SK-N-SH (cell line): ENCODE results near the gene DCAF17. TPM values are rescaled to one million over a fixed set of nuclear protein-coding genes. Genes with fewer than 3 reads are reported as not detected.

Source experiments
- CTCF ChIA-PET: fragments of 300-600, 350-600 bp; formaldehyde crosslinking; extraction: SDS; loops from one replicate; lab custom pipeline; 2021; lab: Yijun Ruan, JAX
- POLR2A ChIA-PET: fragments of 350-600 bp; sonication (Branson Sonifier 250); formaldehyde crosslinking; extraction: SDS; loops from one replicate; lab custom pipeline; 2020; ENCODE audit warnings: antibody characterized with exemption, inconsistent platforms; lab: Yijun Ruan, JAX
- DNase-seq: peaks from one replicate; pipeline ENCODE4 v3.0.0; 2012
- H2AFZ ChIP-seq: fragments of 200-600 bp; sonication (generic); 2 replicates; pipeline ENCODE4 v1.8.1; 2016; ENCODE audit warnings: antibody characterized with exemption, mild to moderate bottlenecking, low read depth
- H3F3A ChIP-seq: fragments of 200-600 bp; sonication (generic); replicated peaks from 2 replicates; pipeline ENCODE3; 2016; ENCODE audit warnings: antibody characterized with exemption, mild to moderate bottlenecking; ENCODE audit not compliant: insufficient read depth
- H3K27ac ChIP-seq, 2 experiments: fragments of 200-500 bp in 1 of 2; fragments of 200-600 bp in 1 of 2; sonication (Bioruptor generic) in 1 of 2; sonication (generic), shearing (Covaris generic) in 1 of 2; 2 replicates each; pipeline versions ENCODE4 v1.5.1 to v1.6.1; 2014 to 2016; ENCODE audit warnings: low read depth in 2 of 2, inconsistent platforms in 1 of 2, low read length in 1 of 2, mild to moderate bottlenecking in 1 of 2, mixed read lengths in 1 of 2
- H3K27me3 ChIP-seq: fragments of 200-600 bp; sonication (generic), shearing (Covaris generic); 2 replicates; pipeline ENCODE4 v1.6.1; 2016; ENCODE audit warnings: mixed run types; ENCODE audit not compliant: insufficient read depth
- H3K36me3 ChIP-seq, 2 experiments: fragments of 200-500 bp in 1 of 2; fragments of 200-600 bp in 1 of 2; sonication (Bioruptor generic) in 1 of 2; sonication (generic) in 1 of 2; replicated peaks in 1 of 2; 2 replicates each; pipeline versions ENCODE3 to v1.5.1; 2014 to 2016; ENCODE audit warnings: low read length in 1 of 2, mild to moderate bottlenecking in 1 of 2; ENCODE audit not compliant: insufficient read depth in 2 of 2, control insufficient read depth in 1 of 2
- H3K4me1 ChIP-seq, 2 experiments: fragments of 200-500 bp in 1 of 2; fragments of 200-600 bp in 1 of 2; sonication (Bioruptor generic) in 1 of 2; sonication (generic), shearing (Covaris generic) in 1 of 2; 2 replicates each; pipeline versions ENCODE4 v1.5.1 to v1.6.1; 2014 to 2016; ENCODE audit warnings: low read depth in 1 of 2, low read length in 1 of 2, mixed run types in 1 of 2; ENCODE audit not compliant: insufficient read depth in 2 of 2, control insufficient read depth in 1 of 2
- H3K4me2 ChIP-seq: fragments of 200-600 bp; sonication (generic), shearing (Covaris generic); 2 replicates; pipeline ENCODE4 v1.6.1; 2017; ENCODE audit warnings: mixed run types
- H3K4me3 ChIP-seq, 2 experiments: fragments of 200-500 bp in 1 of 2; fragments of 200-600 bp in 1 of 2; sonication (Bioruptor generic) in 1 of 2; sonication (generic), shearing (Covaris generic) in 1 of 2; 2 replicates each; pipeline versions ENCODE4 v1.5.1 to v1.8.1; 2014 to 2016; ENCODE audit warnings: low read depth in 2 of 2, inconsistent platforms in 1 of 2, low read length in 1 of 2, mild to moderate bottlenecking in 1 of 2, mixed read lengths in 1 of 2, moderate library complexity in 1 of 2
- H3K79me2 ChIP-seq: fragments of 200-600 bp; sonication (generic); 2 replicates; pipeline ENCODE4 v1.8.1; 2017; ENCODE audit warnings: mild to moderate bottlenecking; ENCODE audit not compliant: insufficient read depth
- H3K9ac ChIP-seq: fragments of 200-600 bp; sonication (generic); 2 replicates; pipeline ENCODE4 v1.6.1; 2017; ENCODE audit warnings: mixed run types
- H3K9me2 ChIP-seq: fragments of 200-600 bp; sonication (generic); 2 replicates; pipeline ENCODE4 v1.6.1; 2017; ENCODE audit warnings: mixed run types
- H3K9me3 ChIP-seq: fragments of 200-600 bp; sonication (generic); 2 replicates; pipeline ENCODE4 v1.6.1; 2017; ENCODE audit warnings: mixed run types, mild to moderate bottlenecking, moderate library complexity
- H4K20me1 ChIP-seq: fragments of 200-600 bp; sonication (generic); 2 replicates; pipeline ENCODE4 v1.6.1; 2017; ENCODE audit warnings: mild to moderate bottlenecking, mixed run types; ENCODE audit not compliant: insufficient read depth
- EP300 ChIP-seq, 2 experiments: IDR thresholded peaks; 2 replicates each; pipeline versions ENCODE4 v1.4.0 to v1.6.1; 2012; ENCODE audit warnings: borderline replicate concordance in 1 of 2, low read depth in 1 of 2, low read length in 1 of 2
- FOSL2 ChIP-seq: IDR thresholded peaks from 2 replicates; pipeline ENCODE4 v1.4.0; 2012; ENCODE audit warnings: low read depth, mild to moderate bottlenecking, moderate library complexity, borderline replicate concordance
- FOXM1 ChIP-seq: IDR thresholded peaks from 2 replicates; pipeline ENCODE4 v1.4.0; 2012; ENCODE audit warnings: low read depth, mild to moderate bottlenecking
- GATA2 ChIP-seq: sonication (generic); formaldehyde crosslinking; IDR thresholded peaks from 2 replicates; pipeline ENCODE4 v1.5.0; 2020; ENCODE audit warnings: mild to moderate bottlenecking, missing genetic modification reagents
- JUND ChIP-seq: IDR thresholded peaks from 2 replicates; pipeline ENCODE4 v1.4.0; 2012
- MAX ChIP-seq: IDR thresholded peaks from 2 replicates; pipeline ENCODE4 v1.4.0; 2012; ENCODE audit warnings: low read depth
- RXRA ChIP-seq: IDR thresholded peaks from 2 replicates; pipeline ENCODE4 v1.4.0; 2012; ENCODE audit warnings: low read depth, mild to moderate bottlenecking, borderline replicate concordance
- SIN3A ChIP-seq: IDR thresholded peaks from 2 replicates; pipeline ENCODE4 v1.6.1; 2012; ENCODE audit warnings: low read depth, mild to moderate bottlenecking, low read length, moderate library complexity, borderline replicate concordance
- TAF1 ChIP-seq: IDR thresholded peaks from 2 replicates; pipeline ENCODE4 v1.6.1; 2012; ENCODE audit warnings: low read depth, mild to moderate bottlenecking, low read length, moderate library complexity, borderline replicate concordance
- TCF12 ChIP-seq: IDR thresholded peaks from 2 replicates; pipeline ENCODE4 v1.4.0; 2012
- USF2 ChIP-seq: fragments of 150-350 bp; IDR thresholded peaks from 2 replicates; pipeline ENCODE4 v1.6.1; 2017; ENCODE audit warnings: antibody characterized with exemption, low read length, low read depth, borderline replicate concordance
- YY1 ChIP-seq: IDR thresholded peaks from 2 replicates; pipeline ENCODE4 v1.4.0; 2012; ENCODE audit warnings: low read depth, mild to moderate bottlenecking
- WGBS: methylation state at CpG from one replicate; pipeline ENCODE4 v1.1.6; 2017; ENCODE audit warnings: low lambda C conversion rate; 5-methylcytosine and 5-hydroxymethylcytosine counted together
- polyA plus RNA-seq, 3 experiments: library from polyadenylated mRNA; depleted of rRNA; stranded (reverse); fragments of >200 nt; gene quantifications; 2 replicates each; pipeline ENCODE4 v1.2.3, GENCODE V29; 2012
- TF ChIP-seq, protein P1 (sequence below): IDR thresholded peaks from 2 replicates; pipeline ENCODE4 v1.4.0; 2012; ENCODE audit warnings: low read depth, borderline replicate concordance
- TF ChIP-seq, protein P2 (sequence below): IDR thresholded peaks from 2 replicates; pipeline ENCODE4 v1.6.1; 2012; ENCODE audit warnings: mild to moderate bottlenecking, low read depth, low read length, moderate library complexity
- TF ChIP-seq, protein P3 (sequence below): IDR thresholded peaks from 2 replicates; pipeline ENCODE4; 2012

DCAF17 gene
- polyA plus RNA-seq, 1 of the 3 experiments (the other 2 are of a cell fraction) = 4.9 TPM

DNA sequence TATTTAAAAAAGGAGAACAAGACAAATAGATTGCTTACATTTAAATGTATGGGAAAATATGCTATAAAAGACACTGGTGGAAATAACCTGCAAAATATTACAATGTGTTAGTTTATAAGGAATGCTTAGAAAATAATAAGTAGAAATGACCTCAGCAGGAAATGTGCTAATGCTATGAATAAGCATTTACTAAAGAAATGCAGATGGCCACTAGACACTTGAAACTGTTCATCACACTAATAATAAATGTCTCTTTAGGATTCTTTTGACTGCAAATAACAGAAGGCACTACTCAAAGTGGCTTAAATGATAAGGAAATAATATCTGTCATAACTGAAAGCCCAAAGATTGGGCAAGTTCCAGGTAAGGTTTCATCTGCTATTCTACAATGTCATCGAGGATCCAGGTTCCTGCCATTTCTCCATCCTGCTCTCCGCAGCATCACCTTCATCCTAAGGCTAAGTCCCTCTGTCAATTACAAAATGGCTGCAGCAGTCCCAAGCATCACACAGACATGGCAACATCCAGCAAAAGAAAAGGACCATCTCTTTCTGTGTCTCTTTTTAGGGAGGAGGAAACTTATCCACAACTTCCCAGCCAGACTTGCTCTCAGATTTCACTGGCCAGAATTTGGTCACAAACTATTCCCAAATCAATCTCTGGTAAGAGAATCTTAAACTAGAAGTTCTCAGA is 22.1 kb upstream of the DCAF17 start:
- H3K79me2 ChIP-seq = peaks cover 19% of the 10 kb centered on the region
- 92% methylated on average over 2 of the region's 2 CpGs for WGBS

More for the DNA sequence above, 22.1 kb upstream of the DCAF17 start:
- H3K27ac ChIP-seq = peak overlapping the region in 1 of 2 experiments; percentile 46; a peak in 2 of 4 replicates
- no peaks in the 10 kb centered on the region for H3K27me3 ChIP-seq
- ChIA-PET CTCF (no interaction called here), POLR2A (no interaction called here)
- H3K4me1 ChIP-seq = peaks cover 5 to 31% of the 10 kb centered on the region in 2 experiments
- H3K4me2 ChIP-seq = no peak overlapping the region
- no peaks in the 10 kb centered on the region for H3K9me2 ChIP-seq
- H4K20me1 ChIP-seq = no peaks in the 10 kb centered on the region
- H3K4me3 ChIP-seq = no peak overlapping the region
- TF ChIP-seq JUND (peak; percentile 60), FOXM1 (no peak), GATA2 (CRISPR knock-in tag) (no peak), EP300 (IDR thresholded peaks at IDR 0.05; ENCODE audit: borderline replicate concordance in 1 of 2, low read depth in 1 of 2, low read length in 1 of 2) (peak in 1 of 2 experiments; percentile 66; a peak in 1 of 4 replicates), USF2 (no peak), FOSL2 (peak; percentile 15; the same call in 1 of the 2 replicates), RXRA (no peak; the same call in 1 of the 2 replicates), TAF1 (no peak), TCF12 (peak; percentile 88), SIN3A (no peak), MAX (no peak), YY1 (peak; percentile 47; the same call in 1 of the 2 replicates)
- TF ChIP-seq, protein P1, sequence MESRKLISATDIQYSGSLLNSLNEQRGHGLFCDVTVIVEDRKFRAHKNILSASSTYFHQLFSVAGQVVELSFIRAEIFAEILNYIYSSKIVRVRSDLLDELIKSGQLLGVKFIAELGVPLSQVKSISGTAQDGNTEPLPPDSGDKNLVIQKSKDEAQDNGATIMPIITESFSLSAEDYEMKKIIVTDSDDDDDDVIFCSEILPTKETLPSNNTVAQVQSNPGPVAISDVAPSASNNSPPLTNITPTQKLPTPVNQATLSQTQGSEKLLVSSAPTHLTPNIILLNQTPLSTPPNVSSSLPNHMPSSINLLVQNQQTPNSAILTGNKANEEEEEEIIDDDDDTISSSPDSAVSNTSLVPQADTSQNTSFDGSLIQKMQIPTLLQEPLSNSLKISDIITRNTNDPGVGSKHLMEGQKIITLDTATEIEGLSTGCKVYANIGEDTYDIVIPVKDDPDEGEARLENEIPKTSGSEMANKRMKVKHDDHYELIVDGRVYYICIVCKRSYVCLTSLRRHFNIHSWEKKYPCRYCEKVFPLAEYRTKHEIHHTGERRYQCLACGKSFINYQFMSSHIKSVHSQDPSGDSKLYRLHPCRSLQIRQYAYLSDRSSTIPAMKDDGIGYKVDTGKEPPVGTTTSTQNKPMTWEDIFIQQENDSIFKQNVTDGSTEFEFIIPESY = no peak
- TF ChIP-seq, protein P2, sequence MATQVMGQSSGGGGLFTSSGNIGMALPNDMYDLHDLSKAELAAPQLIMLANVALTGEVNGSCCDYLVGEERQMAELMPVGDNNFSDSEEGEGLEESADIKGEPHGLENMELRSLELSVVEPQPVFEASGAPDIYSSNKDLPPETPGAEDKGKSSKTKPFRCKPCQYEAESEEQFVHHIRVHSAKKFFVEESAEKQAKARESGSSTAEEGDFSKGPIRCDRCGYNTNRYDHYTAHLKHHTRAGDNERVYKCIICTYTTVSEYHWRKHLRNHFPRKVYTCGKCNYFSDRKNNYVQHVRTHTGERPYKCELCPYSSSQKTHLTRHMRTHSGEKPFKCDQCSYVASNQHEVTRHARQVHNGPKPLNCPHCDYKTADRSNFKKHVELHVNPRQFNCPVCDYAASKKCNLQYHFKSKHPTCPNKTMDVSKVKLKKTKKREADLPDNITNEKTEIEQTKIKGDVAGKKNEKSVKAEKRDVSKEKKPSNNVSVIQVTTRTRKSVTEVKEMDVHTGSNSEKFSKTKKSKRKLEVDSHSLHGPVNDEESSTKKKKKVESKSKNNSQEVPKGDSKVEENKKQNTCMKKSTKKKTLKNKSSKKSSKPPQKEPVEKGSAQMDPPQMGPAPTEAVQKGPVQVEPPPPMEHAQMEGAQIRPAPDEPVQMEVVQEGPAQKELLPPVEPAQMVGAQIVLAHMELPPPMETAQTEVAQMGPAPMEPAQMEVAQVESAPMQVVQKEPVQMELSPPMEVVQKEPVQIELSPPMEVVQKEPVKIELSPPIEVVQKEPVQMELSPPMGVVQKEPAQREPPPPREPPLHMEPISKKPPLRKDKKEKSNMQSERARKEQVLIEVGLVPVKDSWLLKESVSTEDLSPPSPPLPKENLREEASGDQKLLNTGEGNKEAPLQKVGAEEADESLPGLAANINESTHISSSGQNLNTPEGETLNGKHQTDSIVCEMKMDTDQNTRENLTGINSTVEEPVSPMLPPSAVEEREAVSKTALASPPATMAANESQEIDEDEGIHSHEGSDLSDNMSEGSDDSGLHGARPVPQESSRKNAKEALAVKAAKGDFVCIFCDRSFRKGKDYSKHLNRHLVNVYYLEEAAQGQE = no peak
- TF ChIP-seq, protein P3, sequence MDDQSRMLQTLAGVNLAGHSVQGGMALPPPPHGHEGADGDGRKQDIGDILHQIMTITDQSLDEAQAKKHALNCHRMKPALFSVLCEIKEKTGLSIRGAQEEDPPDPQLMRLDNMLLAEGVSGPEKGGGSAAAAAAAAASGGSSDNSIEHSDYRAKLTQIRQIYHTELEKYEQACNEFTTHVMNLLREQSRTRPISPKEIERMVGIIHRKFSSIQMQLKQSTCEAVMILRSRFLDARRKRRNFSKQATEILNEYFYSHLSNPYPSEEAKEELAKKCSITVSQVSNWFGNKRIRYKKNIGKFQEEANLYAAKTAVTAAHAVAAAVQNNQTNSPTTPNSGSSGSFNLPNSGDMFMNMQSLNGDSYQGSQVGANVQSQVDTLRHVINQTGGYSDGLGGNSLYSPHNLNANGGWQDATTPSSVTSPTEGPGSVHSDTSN = peak; percentile 88
- H2AFZ ChIP-seq = 0 out of 2 replicates have a peak overlapping the region, but pooled peaks have one; percentile 9
- H3K9me3 ChIP-seq = no peaks in the 10 kb centered on the region
- DNase-seq = no peak
- peaks cover 10% of the 10 kb centered on the region for H3F3A ChIP-seq
- H3K9ac ChIP-seq = no peak overlapping the region
- no peaks in the 10 kb centered on the region for H3K36me3 ChIP-seq
